Measurements from ENCODE around the gene KDM4C.

KDM4C gene

GRCh38 chr9:7094576-7094975 lies 336.8 kb downstream of the KDM4C start:
- no peaks in the 10 kb centered on the region for H4K20me1 ChIP-seq (ENCODE audit: low read depth, low read length)
- no peaks in the 10 kb centered on the region for H3K9me3 ChIP-seq (ENCODE audit: insufficient read depth, low read length)
- no peaks in the 10 kb centered on the region for H3K79me2 ChIP-seq (ENCODE audit: insufficient read depth, low read length)
- H3K36me3 ChIP-seq (ENCODE audit: low read length): no peaks in the 10 kb centered on the region
- no peaks in the 10 kb centered on the region for H3K27me3 ChIP-seq (ENCODE audit: low read length)
- H3K27ac ChIP-seq (ENCODE audit: low read depth, low read length): no peak overlapping the region
- no peak overlapping the region for H3K4me3 ChIP-seq (ENCODE audit: insufficient read depth, low read length, poor library complexity, severe bottlenecking)
- H3K9ac ChIP-seq (ENCODE audit: low read length): no peak overlapping the region
- TF ChIP-seq EZH2phosphoT487 (conservative IDR thresholded peaks at IDR 0.05; ENCODE audit: low read length): no peak
- TF ChIP-seq CTCF (IDR thresholded peaks at IDR 0.05; ENCODE audit: insufficient read depth, low read length, poor library complexity, severe bottlenecking): no peak
- H3F3A ChIP-seq (ENCODE audit: insufficient read depth): no peaks in the 10 kb centered on the region
- H2AFZ ChIP-seq (ENCODE audit: low read depth, low read length, severe bottlenecking): no peak overlapping the region
- no peak overlapping the region for H3K4me2 ChIP-seq (ENCODE audit: low read depth, low read length, poor library complexity, severe bottlenecking)
- no peaks in the 10 kb centered on the region for H3K9me2 ChIP-seq (replicated peaks; ENCODE audit: insufficient read depth, low read length)

- Histone ChIP-seq H3K27me3 (ENCODE audit: low read length) (no peaks in the 10 kb centered on the region), H4K20me1 (ENCODE audit: low read depth, low read length) (no peaks in the 10 kb centered on the region), H3K9ac (ENCODE audit: low read length) (no peak overlapping the region), H3K9me3 (ENCODE audit: insufficient read depth, low read length) (no peaks in the 10 kb centered on the region), H3K36me3 (ENCODE audit: low read length) (no peaks in the 10 kb centered on the region), H3K79me2 (ENCODE audit: insufficient read depth, low read length) (no peaks in the 10 kb centered on the region), H2AFZ (ENCODE audit: low read depth, low read length, severe bottlenecking) (no peak overlapping the region), H3F3A (ENCODE audit: insufficient read depth) (no peaks in the 10 kb centered on the region), H3K4me3 (ENCODE audit: insufficient read depth, low read length, poor library complexity, severe bottlenecking) (no peak overlapping the region), H3K27ac (ENCODE audit: low read depth, low read length) (no peak overlapping the region), H3K4me2 (ENCODE audit: low read depth, low read length, poor library complexity, severe bottlenecking) (no peak overlapping the region), H3K9me2 (replicated peaks; ENCODE audit: insufficient read depth, low read length) (no peaks in the 10 kb centered on the region)
- TF ChIP-seq CTCF (IDR thresholded peaks at IDR 0.05; ENCODE audit: insufficient read depth, low read length, poor library complexity, severe bottlenecking) (no peak), EZH2phosphoT487 (conservative IDR thresholded peaks at IDR 0.05; ENCODE audit: low read length) (no peak)
These were observed 337.3 kb downstream of the KDM4C start for GRCh38 chr9:7095058-7095457.

- Histone ChIP-seq H3K36me3 (ENCODE audit: low read length) (no peaks in the 10 kb centered on the region), H3K9me3 (ENCODE audit: insufficient read depth, low read length) (no peaks in the 10 kb centered on the region), H3K27me3 (ENCODE audit: low read length) (no peaks in the 10 kb centered on the region), H2AFZ (ENCODE audit: low read depth, low read length, severe bottlenecking) (no peak overlapping the region), H3K79me2 (ENCODE audit: insufficient read depth, low read length) (no peaks in the 10 kb centered on the region), H3K4me2 (ENCODE audit: low read depth, low read length, poor library complexity, severe bottlenecking) (no peak overlapping the region), H3K9ac (ENCODE audit: low read length) (no peak overlapping the region), H3K9me2 (replicated peaks; ENCODE audit: insufficient read depth, low read length) (no peaks in the 10 kb centered on the region), H3K4me3 (ENCODE audit: insufficient read depth, low read length, poor library complexity, severe bottlenecking) (no peak overlapping the region), H3F3A (ENCODE audit: insufficient read depth) (no peaks in the 10 kb centered on the region), H3K27ac (ENCODE audit: low read depth, low read length) (no peak overlapping the region), H4K20me1 (ENCODE audit: low read depth, low read length) (no peaks in the 10 kb centered on the region)
- no peak for TF ChIP-seq EZH2phosphoT487 (conservative IDR thresholded peaks at IDR 0.05; ENCODE audit: low read length)
- no peak for TF ChIP-seq CTCF (IDR thresholded peaks at IDR 0.05; ENCODE audit: insufficient read depth, low read length, poor library complexity, severe bottlenecking)
These were observed 339.4 kb downstream of the KDM4C start for GRCh38 chr9:7097040-7097715.

Measured in SU-DHL-6 (cell line).